Measurements from ENCODE around the gene PCDH9.
"Not testable (repeated sequence)": the region's sequence is repeated elsewhere in the genome, so short reads cannot be mapped to it uniquely, and the experiment has no call there.

PCDH9 gene

DNA sequence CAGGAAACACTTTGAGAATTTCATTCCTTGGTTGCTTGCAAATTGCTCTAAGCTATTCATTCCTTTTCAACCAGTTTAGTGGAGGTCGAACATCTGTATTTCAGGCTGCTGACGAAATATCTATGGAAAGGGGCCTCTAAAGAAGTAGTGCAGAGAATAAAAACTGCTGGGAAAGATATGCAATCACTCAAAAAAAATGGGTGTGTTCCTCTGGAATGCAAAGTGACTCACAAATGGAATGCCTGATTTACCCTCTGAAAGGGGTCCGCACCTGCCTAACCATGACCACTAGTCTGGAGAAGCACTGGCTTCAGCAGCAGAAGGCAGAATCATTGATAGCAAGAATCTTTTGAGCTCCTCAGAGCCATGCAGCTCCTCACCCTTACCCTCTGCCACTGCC lies 129.4 kb downstream of the PCDH9 start:
- Histone ChIP-seq H3K4me1 (ENCODE audit: control insufficient read depth in 1 of 2, insufficient read depth in 1 of 2, low read depth in 1 of 2, low read length in 1 of 2) (no peaks in the 10 kb centered on the region), H3K27ac (no peak overlapping the region), H3K36me3 (no peaks in the 10 kb centered on the region), H3K4me3 (ENCODE audit: low read depth in 1 of 2, low read length in 1 of 2) (no peak overlapping the region), H3K9me3 (no peaks in the 10 kb centered on the region), H3K27me3 (no peaks in the 10 kb centered on the region)
- TF ChIP-seq, protein P1, sequence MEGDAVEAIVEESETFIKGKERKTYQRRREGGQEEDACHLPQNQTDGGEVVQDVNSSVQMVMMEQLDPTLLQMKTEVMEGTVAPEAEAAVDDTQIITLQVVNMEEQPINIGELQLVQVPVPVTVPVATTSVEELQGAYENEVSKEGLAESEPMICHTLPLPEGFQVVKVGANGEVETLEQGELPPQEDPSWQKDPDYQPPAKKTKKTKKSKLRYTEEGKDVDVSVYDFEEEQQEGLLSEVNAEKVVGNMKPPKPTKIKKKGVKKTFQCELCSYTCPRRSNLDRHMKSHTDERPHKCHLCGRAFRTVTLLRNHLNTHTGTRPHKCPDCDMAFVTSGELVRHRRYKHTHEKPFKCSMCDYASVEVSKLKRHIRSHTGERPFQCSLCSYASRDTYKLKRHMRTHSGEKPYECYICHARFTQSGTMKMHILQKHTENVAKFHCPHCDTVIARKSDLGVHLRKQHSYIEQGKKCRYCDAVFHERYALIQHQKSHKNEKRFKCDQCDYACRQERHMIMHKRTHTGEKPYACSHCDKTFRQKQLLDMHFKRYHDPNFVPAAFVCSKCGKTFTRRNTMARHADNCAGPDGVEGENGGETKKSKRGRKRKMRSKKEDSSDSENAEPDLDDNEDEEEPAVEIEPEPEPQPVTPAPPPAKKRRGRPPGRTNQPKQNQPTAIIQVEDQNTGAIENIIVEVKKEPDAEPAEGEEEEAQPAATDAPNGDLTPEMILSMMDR (IDR thresholded peaks at IDR 0.05), result no peak

DNA sequence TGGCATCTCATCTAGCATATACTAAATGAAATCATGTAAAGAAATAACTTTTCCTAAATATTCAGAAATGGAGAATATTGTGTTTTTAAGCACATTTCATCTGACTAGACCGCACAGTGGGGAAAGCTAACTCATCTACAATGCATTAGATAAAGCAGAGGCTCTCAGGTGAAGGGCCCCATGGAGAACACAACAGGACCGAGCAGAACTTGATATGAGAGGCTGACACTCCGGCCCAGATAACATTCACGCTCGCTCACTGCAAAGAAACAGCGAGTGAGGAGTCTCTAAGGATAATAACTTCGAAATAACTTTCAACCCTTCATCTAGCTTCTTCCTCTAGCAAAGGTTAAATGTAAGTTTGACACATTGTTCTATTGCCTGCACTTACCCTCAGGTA lies 130.6 kb downstream of the PCDH9 start:
- Histone ChIP-seq H3K27me3 (no peaks in the 10 kb centered on the region), H3K4me3 (ENCODE audit: low read depth in 1 of 2, low read length in 1 of 2) (no peak overlapping the region), H3K9me3 (no peaks in the 10 kb centered on the region), H3K4me1 (ENCODE audit: control insufficient read depth in 1 of 2, insufficient read depth in 1 of 2, low read depth in 1 of 2, low read length in 1 of 2) (no peaks in the 10 kb centered on the region), H3K27ac (no peak overlapping the region), H3K36me3 (no peaks in the 10 kb centered on the region)
- TF ChIP-seq, protein P1 (IDR thresholded peaks at IDR 0.05), result no peak

DNA sequence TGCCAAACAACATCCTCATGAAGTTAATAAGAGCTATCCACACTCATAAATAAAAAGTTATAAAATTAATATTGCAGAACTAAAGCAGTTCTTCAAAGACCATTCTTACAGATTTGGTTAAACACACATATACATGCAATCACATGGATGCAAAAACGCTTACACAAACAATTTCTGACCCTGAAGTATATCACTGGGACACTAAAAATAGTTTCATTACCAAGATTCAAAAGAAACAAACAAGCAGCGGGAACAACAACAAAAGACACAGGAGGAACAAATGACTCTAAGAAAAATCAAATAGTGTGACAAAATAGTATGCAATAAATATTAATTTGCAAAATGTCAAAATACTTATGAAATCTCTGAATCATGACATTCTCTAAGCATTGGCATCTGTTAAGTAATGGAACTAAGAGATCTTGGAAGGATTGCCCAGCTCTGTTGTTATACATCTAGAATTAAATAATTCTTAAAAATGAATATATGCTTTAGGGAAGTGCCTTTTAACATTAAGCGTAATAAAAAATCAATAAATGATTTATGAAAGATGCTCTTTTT lies 132.2 kb downstream of the PCDH9 start:
- no peaks in the 10 kb centered on the region for H3K4me1 ChIP-seq (ENCODE audit: control insufficient read depth in 1 of 2, insufficient read depth in 1 of 2, low read depth in 1 of 2, low read length in 1 of 2)
- no peaks in the 10 kb centered on the region for H3K27me3 ChIP-seq
- no peak overlapping the region for H3K4me3 ChIP-seq (ENCODE audit: low read depth in 1 of 2, low read length in 1 of 2)
- TF ChIP-seq, protein P1 (IDR thresholded peaks at IDR 0.05), result no peak
- H3K36me3 ChIP-seq, result no peaks in the 10 kb centered on the region
- no peak overlapping the region for H3K27ac ChIP-seq
- no peaks in the 10 kb centered on the region for H3K9me3 ChIP-seq

DNA sequence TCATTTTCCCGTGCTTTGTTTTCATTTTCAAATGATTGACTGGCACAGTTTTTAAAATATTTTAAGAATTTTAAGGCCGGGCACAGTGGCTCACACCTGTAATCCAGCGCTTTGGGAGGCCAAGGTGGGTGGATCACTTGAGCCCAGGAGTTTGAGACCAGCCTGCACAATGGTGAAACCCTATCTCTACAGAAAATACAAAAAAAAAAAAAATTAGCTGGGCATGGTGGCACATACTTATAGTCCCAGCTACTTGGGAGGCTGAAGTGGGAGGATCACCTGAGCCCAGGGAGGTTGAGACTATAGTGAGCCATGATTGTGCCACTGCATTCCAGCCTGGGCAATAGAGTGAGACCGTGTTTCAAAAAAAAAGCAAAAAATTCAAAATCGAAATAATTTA lies 133.2 kb downstream of the PCDH9 start:
- H3K9me3 ChIP-seq, H3K27ac ChIP-seq: not testable (repeated sequence)

DNA sequence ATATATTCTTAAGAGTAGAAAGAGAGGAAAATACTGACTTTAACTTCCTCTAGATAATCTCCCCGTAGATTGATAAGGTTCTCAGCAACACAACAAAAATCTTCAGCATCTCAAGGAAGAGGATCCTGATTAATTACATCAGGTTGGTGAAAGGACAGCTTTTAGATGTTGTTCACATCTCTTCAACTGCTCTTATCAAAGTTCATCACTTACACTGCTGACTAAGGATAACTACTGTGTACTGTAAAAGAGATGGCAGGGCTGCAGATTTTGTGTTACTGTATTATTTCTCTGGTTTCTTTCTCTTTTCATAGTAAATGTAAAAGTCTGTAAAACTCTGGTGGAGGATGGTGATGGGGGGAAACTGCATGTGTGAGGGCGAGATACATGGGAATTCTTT lies 133.7 kb downstream of the PCDH9 start:
- Histone ChIP-seq H3K27ac (no peak overlapping the region), H3K9me3 (no peaks in the 10 kb centered on the region), H3K27me3 (no peaks in the 10 kb centered on the region), H3K4me3 (ENCODE audit: low read depth in 1 of 2, low read length in 1 of 2) (no peak overlapping the region), H3K4me1 (ENCODE audit: control insufficient read depth in 1 of 2, insufficient read depth in 1 of 2, low read depth in 1 of 2, low read length in 1 of 2) (no peaks in the 10 kb centered on the region), H3K36me3 (no peaks in the 10 kb centered on the region)
- TF ChIP-seq, protein P1 (IDR thresholded peaks at IDR 0.05), result no peak

More for the DNA sequence above, 133.2 kb downstream of the PCDH9 start:
- not testable (repeated sequence) for H3K36me3 ChIP-seq; H3K4me1 ChIP-seq (ENCODE audit: control insufficient read depth in 1 of 2, insufficient read depth in 1 of 2, low read depth in 1 of 2, low read length in 1 of 2); H3K4me3 ChIP-seq (ENCODE audit: low read depth in 1 of 2, low read length in 1 of 2); H3K27me3 ChIP-seq

DNA sequence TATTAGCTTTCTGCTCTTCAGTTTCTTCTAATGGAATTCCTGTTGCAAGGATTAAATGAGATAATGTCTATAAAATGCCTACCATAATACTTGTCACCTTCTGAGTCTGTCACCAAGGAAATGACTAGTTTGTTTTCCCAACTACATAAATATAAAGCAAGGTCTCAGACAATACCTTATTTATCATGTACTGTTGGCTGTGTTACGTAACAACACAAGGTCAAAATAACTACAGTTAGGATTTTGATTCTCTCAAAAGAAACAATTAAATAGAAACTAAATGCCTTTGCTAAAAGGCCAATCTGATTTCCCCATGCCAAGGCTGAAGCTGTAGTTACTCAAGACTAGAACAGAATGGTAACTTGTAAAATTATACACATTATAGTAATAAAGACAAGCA lies 134.5 kb downstream of the PCDH9 start:
- Histone ChIP-seq H3K4me1 (ENCODE audit: control insufficient read depth in 1 of 2, insufficient read depth in 1 of 2, low read depth in 1 of 2, low read length in 1 of 2) (no peaks in the 10 kb centered on the region), H3K27ac (no peak overlapping the region), H3K4me3 (ENCODE audit: low read depth in 1 of 2, low read length in 1 of 2) (no peak overlapping the region), H3K36me3 (no peaks in the 10 kb centered on the region), H3K27me3 (no peaks in the 10 kb centered on the region), H3K9me3 (no peaks in the 10 kb centered on the region)
- TF ChIP-seq, protein P1 (IDR thresholded peaks at IDR 0.05), result no peak
